Epithelial cell of proximal tubule (primary cell): ENCODE results near the gene HES5. TPM values are rescaled to one million over a fixed set of nuclear protein-coding genes. Genes with fewer than 3 reads are reported as not detected.

Experiments
- DNase-seq: peaks from one replicate; pipeline ENCODE4 v3.0.0-alpha.2; 2011; ENCODE audit warnings: low read depth
- H3K4me3 ChIP-seq: 2 replicates; pipeline ENCODE4 v1.5.1; 2011; ENCODE audit warnings: low read depth, mild to moderate bottlenecking, low read length
- CTCF ChIP-seq: conservative IDR thresholded peaks from 2 replicates; pipeline ENCODE4 v1.5.1; 2012; ENCODE audit warnings: low read depth, mild to moderate bottlenecking, low read length
- total RNA-seq: library from RNA; depleted of rRNA; stranded (reverse); fragments of >200 nt; gene quantifications from 2 replicates; pipeline ENCODE4 v1.2.3, GENCODE V29; 2015

The HES5 gene
- total RNA-seq, 1 donor from 2014 or later = not detected

GRCh38 chr1:2496746-2497145 is 33.3 kb downstream of the HES5 start:
- TF ChIP-seq CTCF = no peak
- H3K4me3 ChIP-seq = no peak overlapping the region
- DNase-seq = no peak

- no peak for DNase-seq
- H3K4me3 ChIP-seq = no peak overlapping the region
- TF ChIP-seq CTCF = no peak
These were observed 33.9 kb downstream of the HES5 start for GRCh38 chr1:2496087-2496622.

- H3K4me3 ChIP-seq = no peak overlapping the region
- no peak for DNase-seq
- TF ChIP-seq CTCF = no peak
These were observed 34.5 kb downstream of the HES5 start for GRCh38 chr1:2495546-2495945.

GRCh38 chr1:2495026-2495425 is 35.0 kb downstream of the HES5 start:
- DNase-seq = no peak
- no peak overlapping the region for H3K4me3 ChIP-seq
- TF ChIP-seq CTCF = no peak

GRCh38 chr1:2494323-2494693 is 35.8 kb downstream of the HES5 start:
- DNase-seq = peak; percentile 6
- TF ChIP-seq CTCF = no peak
- no peak overlapping the region for H3K4me3 ChIP-seq

GRCh38 chr1:2493691-2494322 is 36.3 kb downstream of the HES5 start:
- no peak for DNase-seq
- no peak for TF ChIP-seq CTCF
- H3K4me3 ChIP-seq = no peak overlapping the region

GRCh38 chr1:2493218-2493617 is 36.8 kb downstream of the HES5 start:
- DNase-seq = no peak
- H3K4me3 ChIP-seq = no peak overlapping the region
- TF ChIP-seq CTCF = no peak
